BLaER1 (cell line): ENCODE results near the gene TCTA.
A peak's percentile ranks its signal among the peaks of the same experiment; 100 is the strongest.

Source experiments
- H3K27ac ChIP-seq: shearing (Covaris generic); formaldehyde crosslinking; 2 replicates; pipeline ENCODE4 v1.8.1; 2022
- H3K27me3 ChIP-seq: shearing (Covaris generic); formaldehyde crosslinking; 2 replicates; pipeline ENCODE4 v1.8.1; 2022
- H3K36me3 ChIP-seq: shearing (Covaris generic); formaldehyde crosslinking; 2 replicates; pipeline ENCODE4 v1.8.1; 2022
- H3K4me1 ChIP-seq: shearing (Covaris generic); formaldehyde crosslinking; 2 replicates; pipeline ENCODE4 v1.8.1; 2022
- H3K4me2 ChIP-seq: shearing (Covaris generic); formaldehyde crosslinking; 2 replicates; pipeline ENCODE4 v1.8.1; 2022
- H3K4me3 ChIP-seq: shearing (Covaris generic); formaldehyde crosslinking; 2 replicates; pipeline ENCODE4 v1.8.1; 2022
- H3K9ac ChIP-seq: shearing (Covaris generic); formaldehyde crosslinking; 2 replicates; pipeline ENCODE4 v1.8.1; 2022
- H3K9me3 ChIP-seq: shearing (Covaris generic); formaldehyde crosslinking; 2 replicates; pipeline ENCODE4 v1.8.1; 2022
- H4K20me1 ChIP-seq: shearing (Covaris generic); formaldehyde crosslinking; 2 replicates; pipeline ENCODE4 v1.8.1; 2022
- Cebpa-rat ChIP-seq: shearing (Covaris generic); IDR thresholded peaks from 2 replicates; pipeline ENCODE4 v1.8.1; 2022

Gene TCTA

GRCh38 chr3:49421890-49422378, 9.7 kb downstream of the TCTA start:
- Histone ChIP-seq H3K27me3 (no peaks in the 10 kb centered on the region), H3K9ac (peak overlapping the region; percentile 27; the same call in 1 of the 2 replicates), H3K4me3 (peak overlapping the region; percentile 37; the same call in 1 of the 2 replicates), H4K20me1 (no peaks in the 10 kb centered on the region), H3K27ac (peak overlapping the region; percentile 52), H3K4me1 (peaks cover 75% of the 10 kb centered on the region), H3K9me3 (no peaks in the 10 kb centered on the region), H3K36me3 (peaks cover 48% of the 10 kb centered on the region), H3K4me2 (peak overlapping the region; percentile 64)
- TF ChIP-seq Cebpa-rat, result no peak

- peak within 1 kb of the TSS; percentile 27; the same call in 1 of the 2 replicates for H3K9ac ChIP-seq
- no peak for TF ChIP-seq Cebpa-rat
Measured at GRCh38 chr3:49422379-49423248, 10.4 kb downstream of the TCTA start, which contains the start of gene AMT. Gene AMT (minus strand): TSS chr3:49422473. CDS start chr3:49422450, 23 bp downstream.

GRCh38 chr3:49424816-49425215, 12.6 kb downstream of the TCTA start:
- Histone ChIP-seq H4K20me1 (no peaks in the 10 kb centered on the region), H3K9me3 (no peaks in the 10 kb centered on the region), H3K9ac (peak overlapping the region; percentile 17; the same call in 1 of the 2 replicates), H3K4me1 (peaks cover 64% of the 10 kb centered on the region), H3K4me2 (peak overlapping the region; percentile 64), H3K27ac (peak overlapping the region; percentile 52), H3K27me3 (no peaks in the 10 kb centered on the region), H3K4me3 (no peak overlapping the region), H3K36me3 (peaks cover 39% of the 10 kb centered on the region)
- no peak for TF ChIP-seq Cebpa-rat

More at GRCh38 chr3:49422379-49423248, 10.4 kb downstream of the TCTA start, which contains the start of gene AMT:
- Histone ChIP-seq H3K4me1 (peaks cover 69% of the 10 kb centered on the region), H3K27ac (peak within 1 kb of the TSS; percentile 52), H3K36me3 (peaks cover 48% of the 10 kb centered on the region), H4K20me1 (no peaks in the 10 kb centered on the region), H3K4me3 (peak within 1 kb of the TSS; percentile 37; the same call in 1 of the 2 replicates), H3K9me3 (no peaks in the 10 kb centered on the region), H3K27me3 (no peaks in the 10 kb centered on the region), H3K4me2 (peak within 1 kb of the TSS; percentile 64)

- peaks cover 57% of the 10 kb centered on the region for H3K4me1 ChIP-seq
- H3K36me3 ChIP-seq, result peaks cover 17% of the 10 kb centered on the region
- no peaks in the 10 kb centered on the region for H3K9me3 ChIP-seq
- H3K27ac ChIP-seq, result no peak overlapping the region
- H3K27me3 ChIP-seq, result no peaks in the 10 kb centered on the region
- no peak overlapping the region for H3K4me3 ChIP-seq
- H4K20me1 ChIP-seq, result no peaks in the 10 kb centered on the region
- no peak overlapping the region for H3K4me2 ChIP-seq
- no peak for TF ChIP-seq Cebpa-rat
- no peak overlapping the region for H3K9ac ChIP-seq
Measured at GRCh38 chr3:49427586-49427985, 15.4 kb downstream of the TCTA start.

GRCh38 chr3:49428752-49429080, 16.5 kb downstream of the TCTA start:
- H3K36me3 ChIP-seq, result peaks cover 17% of the 10 kb centered on the region
- peak overlapping the region; percentile 92 for H3K4me2 ChIP-seq
- H3K9me3 ChIP-seq, result no peaks in the 10 kb centered on the region
- H3K4me3 ChIP-seq, result peak overlapping the region; percentile 69
- no peaks in the 10 kb centered on the region for H4K20me1 ChIP-seq
- peaks cover 46% of the 10 kb centered on the region for H3K4me1 ChIP-seq
- peak overlapping the region; percentile 83 for H3K9ac ChIP-seq
- peak overlapping the region; percentile 92 for H3K27ac ChIP-seq
- no peak for TF ChIP-seq Cebpa-rat
- no peaks in the 10 kb centered on the region for H3K27me3 ChIP-seq

- no peak for TF ChIP-seq Cebpa-rat
- Histone ChIP-seq H3K9ac (no peak overlapping the region), H4K20me1 (no peaks in the 10 kb centered on the region), H3K4me3 (no peak overlapping the region), H3K4me1 (peaks cover 11% of the 10 kb centered on the region), H3K27ac (no peak overlapping the region), H3K36me3 (no peaks in the 10 kb centered on the region), H3K27me3 (no peaks in the 10 kb centered on the region), H3K9me3 (no peaks in the 10 kb centered on the region), H3K4me2 (no peak overlapping the region)
Measured at GRCh38 chr3:49434731-49435130, 22.5 kb downstream of the TCTA start.

- Histone ChIP-seq H3K9me3 (no peaks in the 10 kb centered on the region), H4K20me1 (no peaks in the 10 kb centered on the region), H3K4me3 (no peak overlapping the region), H3K9ac (no peak overlapping the region), H3K4me1 (peaks cover 62% of the 10 kb centered on the region), H3K36me3 (no peaks in the 10 kb centered on the region), H3K4me2 (peak overlapping the region; percentile 82; the same call in 1 of the 2 replicates), H3K27me3 (no peaks in the 10 kb centered on the region), H3K27ac (peak overlapping the region; percentile 88)
- TF ChIP-seq Cebpa-rat, result no peak
Measured at GRCh38 chr3:49445391-49445790, 33.2 kb downstream of the TCTA start.

GRCh38 chr3:49453621-49454020, 41.4 kb downstream of the TCTA start:
- Histone ChIP-seq H3K9me3 (no peaks in the 10 kb centered on the region), H3K4me3 (no peak overlapping the region), H3K27ac (no peak overlapping the region), H3K27me3 (no peaks in the 10 kb centered on the region), H3K9ac (peak overlapping the region; percentile 26; the same call in 1 of the 2 replicates), H3K4me2 (peak overlapping the region; percentile 48), H4K20me1 (no peaks in the 10 kb centered on the region), H3K36me3 (no peaks in the 10 kb centered on the region), H3K4me1 (peaks cover 26% of the 10 kb centered on the region)
- TF ChIP-seq Cebpa-rat, result no peak

- Histone ChIP-seq H4K20me1 (no peaks in the 10 kb centered on the region), H3K9ac (no peak overlapping the region), H3K27ac (no peak overlapping the region), H3K4me1 (peaks cover 21% of the 10 kb centered on the region), H3K4me2 (no peak overlapping the region), H3K4me3 (no peak overlapping the region), H3K9me3 (no peaks in the 10 kb centered on the region), H3K27me3 (no peaks in the 10 kb centered on the region), H3K36me3 (no peaks in the 10 kb centered on the region)
- TF ChIP-seq Cebpa-rat, result no peak
Measured at GRCh38 chr3:49454458-49454857, 42.2 kb downstream of the TCTA start.
